ENCODE measurements around the gene GNL2. TPM values are rescaled to one million over a fixed set of nuclear protein-coding genes. Genes with fewer than 3 reads are reported as not detected.

GNL2 gene
- total and polyA plus RNA-seq, 2 donors (not counting 1 experiment from before 2014, with no cell fraction given) = 15.7 to 44.0 TPM

- Histone ChIP-seq H3K27me3 (replicated peaks in 1 of 4; ENCODE audit: control extremely low read depth in 1 of 4, control insufficient read depth in 3 of 4, insufficient read depth in 4 of 4, low read length in 3 of 4) (peaks cover 0 to 3% (median 0%) of the 10 kb centered on the region in 4 experiments), H2AFZ (ENCODE audit: insufficient read depth, low read depth, low read length, poor library complexity, severe bottlenecking) (peak overlapping the region; percentile 92), H3K4me1 (ENCODE audit: control insufficient read depth in 2 of 2, insufficient read depth in 2 of 2, low read length in 2 of 2) (peaks cover 13 to 19% of the 10 kb centered on the region in 2 donors), H3K27ac (ENCODE audit: low read length in 2 of 2) (peak overlapping the region; percentile 82 to 96), H3K4me3 (ENCODE audit: control extremely low read depth in 1 of 5, extremely low read depth in 1 of 5, insufficient read depth in 1 of 5, low read depth in 2 of 5, low read length in 4 of 5) (peak overlapping the region; percentile 75 to 99 (median 93)), H3K4me2 (replicated peaks; ENCODE audit: low read depth, low read length, poor library complexity, severe bottlenecking) (peak overlapping the region; percentile 88), H3K36me3 (replicated peaks in 1 of 2; ENCODE audit: control extremely low read depth in 1 of 2, control insufficient read depth in 1 of 2, extremely low read depth in 1 of 2, insufficient read depth in 2 of 2, low read length in 1 of 2) (peaks cover 3 to 22% of the 10 kb centered on the region in 2 experiments), H3K9ac (ENCODE audit: low read length) (peak overlapping the region; percentile 99), H4K20me1 (ENCODE audit: control insufficient read depth, insufficient read depth, low read length, poor library complexity, severe bottlenecking) (peaks cover 10% of the 10 kb centered on the region), H3K9me3 (ENCODE audit: control extremely low read depth in 1 of 3, control insufficient read depth in 2 of 3, insufficient read depth in 1 of 3, low read length in 2 of 3) (peaks cover 0 to 7% (median 0%) of the 10 kb centered on the region in 3 donors), H3K79me2 (ENCODE audit: control insufficient read depth, insufficient read depth, low read length) (peaks cover 41% of the 10 kb centered on the region)
- Mint-ChIP-seq H3K4me1 (peaks cover 34% of the 10 kb centered on the region), H3K4me3 (peak overlapping the region; percentile 98), H3K27me3 (peaks cover 5% of the 10 kb centered on the region), H3K9me3 (ENCODE audit: insufficient read depth) (no peaks in the 10 kb centered on the region), H3K27ac (peak overlapping the region; percentile 97)
- intact Hi-C loops (cut with micrococcal nuclease) = no loop called here
- POLR2A ChIA-PET = interaction anchor here (1.2 to 1.9 kb wide), 2 partner anchors 39 to 137 kb away, joined by 5 to 8 read pairs; partner anchors contain the start of gene MEAF6
- ATAC-seq (ENCODE audit: low read depth) = no peak
- no peak for DNase-seq
- CTCF ChIA-PET = interaction anchor here (1.0 to 1.4 kb wide), 2 partner anchors 38 to 49 kb away, joined by 3 to 13 read pairs; partner anchors contain the start of gene MEAF6
- TF ChIP-seq CTCF (IDR thresholded peaks at IDR 0.05) (no peak), EZH2 (IDR thresholded peaks at IDR 0.05; ENCODE audit: borderline replicate concordance, insufficient read depth, low read depth, low read length, poor library complexity, severe bottlenecking) (no peak)
- WGBS (ENCODE audit: insufficient coverage) = 8% methylated on average over 7 of the region's 11 CpGs
These were observed 42.2 kb downstream of the GNL2 start for GRCh38 chr1:37553598-37553926.

DNA sequence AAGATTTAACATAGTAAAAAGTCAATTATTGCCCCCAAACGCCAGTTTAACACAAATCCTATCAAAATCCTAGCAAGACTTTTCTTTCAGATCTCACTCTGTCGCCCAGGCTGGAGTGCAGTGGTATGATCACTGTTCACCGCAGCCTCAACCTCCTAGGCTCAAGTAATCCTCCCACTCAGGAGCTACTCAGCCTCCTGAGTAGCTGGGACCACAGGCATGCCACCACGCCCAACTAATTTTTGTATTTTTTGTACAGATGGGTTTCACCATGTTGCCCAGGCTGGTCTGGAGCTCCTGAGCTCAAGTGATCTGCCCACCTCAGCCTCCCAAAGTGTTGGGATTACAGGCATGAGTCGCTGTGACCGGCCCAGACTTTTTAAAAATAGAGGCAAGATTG, 46.4 kb downstream of the GNL2 start:
- WGBS (ENCODE audit: insufficient coverage) = 96% methylated on average over 4 of the region's 6 CpGs
- Mint-ChIP-seq H3K27me3 (no peaks in the 10 kb centered on the region), H3K27ac (no peak overlapping the region), H3K4me1 (peaks cover 34% of the 10 kb centered on the region), H3K9me3 (ENCODE audit: insufficient read depth) (no peaks in the 10 kb centered on the region), H3K4me3 (no peak overlapping the region)
- Histone ChIP-seq H3K27me3 (replicated peaks in 1 of 4; ENCODE audit: control extremely low read depth in 1 of 4, control insufficient read depth in 3 of 4, insufficient read depth in 4 of 4, low read length in 3 of 4) (no peaks in the 10 kb centered on the region), H3K79me2 (ENCODE audit: control insufficient read depth, insufficient read depth, low read length) (peaks cover 56% of the 10 kb centered on the region), H4K20me1 (ENCODE audit: control insufficient read depth, insufficient read depth, low read length, poor library complexity, severe bottlenecking) (peaks cover 10% of the 10 kb centered on the region), H3K4me1 (ENCODE audit: control insufficient read depth in 2 of 2, insufficient read depth in 2 of 2, low read length in 2 of 2) (peaks cover 13 to 17% of the 10 kb centered on the region in 2 donors), H3K4me3 (ENCODE audit: control extremely low read depth in 1 of 5, extremely low read depth in 1 of 5, insufficient read depth in 1 of 5, low read depth in 2 of 5, low read length in 4 of 5) (no peak overlapping the region), H3K9me3 (ENCODE audit: control extremely low read depth in 1 of 3, control insufficient read depth in 2 of 3, insufficient read depth in 1 of 3, low read length in 2 of 3) (peaks cover 0 to 1% (median 0%) of the 10 kb centered on the region in 3 donors), H3K4me2 (replicated peaks; ENCODE audit: low read depth, low read length, poor library complexity, severe bottlenecking) (no peak overlapping the region), H3K36me3 (replicated peaks in 1 of 2; ENCODE audit: control extremely low read depth in 1 of 2, control insufficient read depth in 1 of 2, extremely low read depth in 1 of 2, insufficient read depth in 2 of 2, low read length in 1 of 2) (peaks cover 14 to 50% of the 10 kb centered on the region in 2 experiments), H3K9ac (ENCODE audit: low read length) (no peak overlapping the region), H3K27ac (ENCODE audit: low read length in 2 of 2) (peak overlapping the region in 1 of 2 donors; percentile 58), H2AFZ (ENCODE audit: insufficient read depth, low read depth, low read length, poor library complexity, severe bottlenecking) (no peak overlapping the region)
- TF ChIP-seq CTCF (IDR thresholded peaks at IDR 0.05) (no peak), EZH2 (IDR thresholded peaks at IDR 0.05; ENCODE audit: borderline replicate concordance, insufficient read depth, low read depth, low read length, poor library complexity, severe bottlenecking) (no peak)
- ChIA-PET POLR2A (no interaction called here), CTCF (interaction anchor here (0.5 to 0.9 kb wide), 2 partner anchors 11 to 36 kb away, joined by 3 to 4 read pairs; no protein-coding TSS in a partner anchor)
- DNase-seq (no peak), ATAC-seq (ENCODE audit: low read depth) (no peak)
- intact Hi-C loops (cut with micrococcal nuclease) = no loop called here
